ENCODE measurements around the gene SLC43A2. TPM values are rescaled to one million over a fixed set of nuclear protein-coding genes. Genes with fewer than 3 reads are reported as not detected.
A peak's percentile ranks its signal among the peaks of the same experiment; 100 is the strongest.

SLC43A2 gene
- total and polyA plus RNA-seq, 10 of the 15 experiments (the other 5 are each of a cell fraction or from before 2014, with no cell fraction given) = 0.03 to 14.0 (median 5.3) TPM

DNA sequence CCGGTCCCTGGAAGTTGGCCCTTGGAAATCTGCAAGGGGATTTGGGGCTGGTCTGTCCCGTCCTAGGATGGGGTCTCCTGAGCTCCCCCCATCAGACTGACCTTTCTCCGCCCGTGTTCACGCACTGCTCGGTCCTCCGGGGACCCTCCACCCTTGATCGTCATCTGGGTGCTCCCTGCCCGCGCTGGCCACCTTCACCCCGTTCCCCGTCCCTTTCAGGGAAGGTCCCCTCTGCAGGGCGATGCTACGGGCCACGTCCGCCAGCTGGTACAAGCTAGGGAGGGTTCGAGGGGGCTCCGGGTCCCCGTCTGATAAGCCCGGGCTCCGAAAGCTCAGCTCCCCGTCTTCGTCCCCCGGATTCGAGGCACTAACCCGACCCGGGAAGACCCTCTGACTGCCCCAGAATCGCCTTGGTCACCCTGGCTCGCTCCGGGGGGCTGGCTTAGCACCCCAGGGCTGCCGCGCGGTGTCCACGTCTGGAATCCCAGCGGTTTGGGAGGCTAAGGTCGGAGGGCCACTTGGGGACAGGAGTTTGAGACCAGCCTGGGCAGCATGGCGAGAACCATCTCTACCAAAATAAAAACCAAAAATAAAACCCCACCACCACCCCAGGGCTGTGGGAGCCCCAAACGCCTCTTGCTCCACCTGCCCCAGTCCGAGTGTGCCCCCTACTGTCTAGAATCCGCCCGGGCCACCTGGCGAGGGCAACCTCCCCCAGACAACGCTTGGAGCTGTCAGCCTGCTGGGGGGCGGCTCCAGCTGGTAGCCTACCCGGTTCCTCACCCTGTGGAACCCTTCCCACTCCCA lies 1.1 kb upstream of the SLC43A2 start (continued):
- TF ChIP-seq, protein P1, sequence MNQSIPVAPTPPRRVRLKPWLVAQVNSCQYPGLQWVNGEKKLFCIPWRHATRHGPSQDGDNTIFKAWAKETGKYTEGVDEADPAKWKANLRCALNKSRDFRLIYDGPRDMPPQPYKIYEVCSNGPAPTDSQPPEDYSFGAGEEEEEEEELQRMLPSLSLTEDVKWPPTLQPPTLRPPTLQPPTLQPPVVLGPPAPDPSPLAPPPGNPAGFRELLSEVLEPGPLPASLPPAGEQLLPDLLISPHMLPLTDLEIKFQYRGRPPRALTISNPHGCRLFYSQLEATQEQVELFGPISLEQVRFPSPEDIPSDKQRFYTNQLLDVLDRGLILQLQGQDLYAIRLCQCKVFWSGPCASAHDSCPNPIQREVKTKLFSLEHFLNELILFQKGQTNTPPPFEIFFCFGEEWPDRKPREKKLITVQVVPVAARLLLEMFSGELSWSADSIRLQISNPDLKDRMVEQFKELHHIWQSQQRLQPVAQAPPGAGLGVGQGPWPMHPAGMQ (IDR thresholded peaks at IDR 0.05; ENCODE audit: borderline replicate concordance) = no peak
- TF ChIP-seq RFX5 (IDR thresholded peaks at IDR 0.05; ENCODE audit: low read depth, low read length) (no peak), NKRF (conservative IDR thresholded peaks at IDR 0.05) (peak; percentile 32; the same call in 1 of the 2 replicates), KAT2A (conservative IDR thresholded peaks at IDR 0.05; ENCODE audit: control insufficient read depth, low read depth, low read length) (no peak), RELB (IDR thresholded peaks at IDR 0.05; ENCODE audit: low read depth) (no peak), POLR2AphosphoS2 (IDR thresholded peaks at IDR 0.05; ENCODE audit: low read depth, low read length) (no peak), DPF2 (IDR thresholded peaks at IDR 0.05) (no peak), CBFB (IDR thresholded peaks at IDR 0.05; ENCODE audit: low read depth) (no peak), POU2F2 (IDR thresholded peaks at IDR 0.05; ENCODE audit: borderline replicate concordance, low read depth, low read length) (0 out of 3 replicates have a peak, but pooled peaks have one; percentile 33), WRNIP1 (IDR thresholded peaks at IDR 0.05; ENCODE audit: borderline replicate concordance, low read depth, low read length) (no peak), MYC (IDR thresholded peaks at IDR 0.05; ENCODE audit: insufficient read depth, insufficient read length, insufficient replicate concordance, low read length, severe bottlenecking) (no peak), RAD21 (IDR thresholded peaks at IDR 0.05; ENCODE audit: insufficient read depth, low read depth, low read length) (peak; percentile 92), YBX1 (IDR thresholded peaks at IDR 0.05) (no peak), BCLAF1 (IDR thresholded peaks at IDR 0.05) (no peak), TBL1XR1 (IDR thresholded peaks at IDR 0.05; ENCODE audit: low read depth, low read length) (0 out of 2 replicates have a peak, but pooled peaks have one; percentile 23), GATAD2B (conservative IDR thresholded peaks at IDR 0.05; ENCODE audit: low read depth) (no peak)
- TF ChIP-seq, protein P2, sequence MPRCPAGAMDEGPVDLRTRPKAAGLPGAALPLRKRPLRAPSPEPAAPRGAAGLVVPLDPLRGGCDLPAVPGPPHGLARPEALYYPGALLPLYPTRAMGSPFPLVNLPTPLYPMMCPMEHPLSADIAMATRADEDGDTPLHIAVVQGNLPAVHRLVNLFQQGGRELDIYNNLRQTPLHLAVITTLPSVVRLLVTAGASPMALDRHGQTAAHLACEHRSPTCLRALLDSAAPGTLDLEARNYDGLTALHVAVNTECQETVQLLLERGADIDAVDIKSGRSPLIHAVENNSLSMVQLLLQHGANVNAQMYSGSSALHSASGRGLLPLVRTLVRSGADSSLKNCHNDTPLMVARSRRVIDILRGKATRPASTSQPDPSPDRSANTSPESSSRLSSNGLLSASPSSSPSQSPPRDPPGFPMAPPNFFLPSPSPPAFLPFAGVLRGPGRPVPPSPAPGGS (IDR thresholded peaks at IDR 0.05; ENCODE audit: borderline replicate concordance, insufficient read depth, low read depth, low read length, poor library complexity, severe bottlenecking) = no peak
- TF ChIP-seq, protein P3, sequence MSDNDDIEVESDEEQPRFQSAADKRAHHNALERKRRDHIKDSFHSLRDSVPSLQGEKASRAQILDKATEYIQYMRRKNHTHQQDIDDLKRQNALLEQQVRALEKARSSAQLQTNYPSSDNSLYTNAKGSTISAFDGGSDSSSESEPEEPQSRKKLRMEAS (IDR thresholded peaks at IDR 0.05; ENCODE audit: low read depth, low read length) = peak; percentile 55; the same call in 1 of the 2 replicates

Measured in GM12878 (cell line).